Stimulated activated CD4-positive, alpha-beta T cell treated with anti-CD3 and anti-CD28 coated beads, Interleukin-1b, Interleukin-23, amount 100 ng/mL, for 1 hour (primary cell): Measurements from ENCODE around the gene STRN3.
"Not testable (repeated sequence)": the region's sequence is repeated elsewhere in the genome, so short reads cannot be mapped to it uniquely, and the experiment has no call there.

ENCODE experiments used
- DNase-seq, 2 donors: peaks; one replicate each; pipeline ENCODE4 v3.0.0-alpha.2; 2020; ENCODE audit warnings: low read depth in 2 of 2

Gene STRN3

GRCh38 chr14:30971586-30971985, 54.6 kb downstream of the STRN3 start:
- no peak for DNase-seq

- not testable (repeated sequence) for DNase-seq
Observed at GRCh38 chr14:30969796-30970195, 56.4 kb downstream of the STRN3 start.

- not testable (repeated sequence) for DNase-seq
Observed at GRCh38 chr14:30967364-30968098, 58.6 kb downstream of the STRN3 start.

- no peak for DNase-seq
Observed at GRCh38 chr14:30966415-30967363, 59.5 kb downstream of the STRN3 start.

GRCh38 chr14:30965861-30966260, 60.3 kb downstream of the STRN3 start:
- DNase-seq, result not testable (repeated sequence)

- not testable (repeated sequence) for DNase-seq
Observed at GRCh38 chr14:30962537-30962936, 63.6 kb downstream of the STRN3 start.

- DNase-seq, result no peak
Observed at GRCh38 chr14:30961330-30961729, 64.8 kb downstream of the STRN3 start.

GRCh38 chr14:30960216-30960615, 66.0 kb downstream of the STRN3 start:
- DNase-seq, result no peak

- DNase-seq, result no peak
Observed at GRCh38 chr14:30958555-30959407, 67.4 kb downstream of the STRN3 start.

- DNase-seq, result no peak
Observed at GRCh38 chr14:30957813-30958370, 68.3 kb downstream of the STRN3 start.

- no peak for DNase-seq
Observed at GRCh38 chr14:30949651-30950050, 76.5 kb downstream of the STRN3 start.

- no peak for DNase-seq
Observed at GRCh38 chr14:30943694-30944093, 82.5 kb downstream of the STRN3 start.

GRCh38 chr14:30940886-30941285, 85.3 kb downstream of the STRN3 start:
- DNase-seq, result no peak

GRCh38 chr14:30938617-30939016, 87.6 kb downstream of the STRN3 start:
- DNase-seq, result no peak

GRCh38 chr14:30935445-30935844, 90.7 kb downstream of the STRN3 start:
- no peak for DNase-seq

- DNase-seq, result not testable (repeated sequence)
Observed at GRCh38 chr14:30933937-30934336, 92.2 kb downstream of the STRN3 start.

- DNase-seq, result no peak
Observed at GRCh38 chr14:30928462-30928861, 97.7 kb downstream of the STRN3 start.

- DNase-seq, result no peak
Observed at GRCh38 chr14:30925254-30925653, 100.9 kb downstream of the STRN3 start.

GRCh38 chr14:30921788-30922187, 104.4 kb downstream of the STRN3 start:
- DNase-seq, result no peak

GRCh38 chr14:30921305-30921704, 104.9 kb downstream of the STRN3 start:
- DNase-seq, result no peak

- DNase-seq, result no peak
Observed at GRCh38 chr14:30915596-30915995, 110.6 kb downstream of the STRN3 start.

- DNase-seq, result no peak
Observed at GRCh38 chr14:30914812-30915211, 111.4 kb downstream of the STRN3 start.
